ENCODE results near the gene CHODL.

Gene CHODL

DNA sequence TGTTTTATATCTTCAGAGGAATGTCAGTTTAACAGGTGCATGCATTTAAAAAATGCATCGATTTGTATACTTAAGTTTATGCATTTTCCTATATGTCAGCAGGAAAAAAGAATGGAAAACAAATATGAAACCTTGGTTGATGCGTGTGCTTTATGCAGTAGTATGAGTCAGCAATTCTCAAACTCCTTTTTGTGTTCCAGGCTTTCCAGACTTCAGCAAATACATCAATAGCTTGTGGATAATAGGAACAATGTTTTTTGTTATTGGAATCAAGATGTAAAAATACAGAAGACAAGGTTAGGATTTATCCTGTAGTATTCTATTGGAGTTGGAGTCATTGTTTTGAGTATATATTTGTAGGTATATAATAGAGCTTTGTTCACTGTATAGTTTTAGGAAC is 45.2 kb downstream of the CHODL start:
- Histone ChIP-seq H3K36me3 (ENCODE audit: insufficient read depth, low read length) (no peaks in the 10 kb centered on the region), H3K9ac (ENCODE audit: low read depth, low read length) (no peak overlapping the region), H3K27me3 (ENCODE audit: control insufficient read depth, insufficient read depth, low read length) (peaks cover 31% of the 10 kb centered on the region), H3K4me3 (ENCODE audit: low read length) (no peak overlapping the region), H3K4me2 (ENCODE audit: low read length) (no peak overlapping the region), H3K9me3 (replicated peaks; ENCODE audit: low read length) (no peaks in the 10 kb centered on the region), H3K4me1 (ENCODE audit: control insufficient read depth, insufficient read depth, low read length) (no peaks in the 10 kb centered on the region)

DNA sequence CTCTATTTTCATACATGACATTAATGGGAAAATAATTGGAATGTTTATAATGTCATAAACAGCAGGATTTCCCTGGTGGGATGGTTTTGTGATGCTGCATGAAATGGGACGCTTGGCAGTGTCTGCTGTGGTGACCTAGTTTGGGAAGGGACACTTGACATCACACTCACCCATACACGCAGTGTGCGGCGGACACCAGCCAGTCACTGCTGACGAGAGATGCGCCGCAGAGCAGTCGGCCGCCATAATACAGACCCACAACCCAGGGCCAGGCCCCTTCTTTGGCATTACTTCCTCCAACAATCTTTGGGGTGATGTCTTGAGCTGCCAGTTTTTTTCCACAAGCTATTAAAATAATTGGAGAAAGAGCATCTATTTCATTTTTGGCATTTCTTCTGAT is 49.5 kb downstream of the CHODL start:
- Histone ChIP-seq H3K4me2 (ENCODE audit: low read length) (no peak overlapping the region), H3K27me3 (ENCODE audit: control insufficient read depth, insufficient read depth, low read length) (peaks cover 32% of the 10 kb centered on the region), H3K9me3 (replicated peaks; ENCODE audit: low read length) (no peaks in the 10 kb centered on the region), H3K4me1 (ENCODE audit: control insufficient read depth, insufficient read depth, low read length) (no peaks in the 10 kb centered on the region), H3K36me3 (ENCODE audit: insufficient read depth, low read length) (no peaks in the 10 kb centered on the region), H3K9ac (ENCODE audit: low read depth, low read length) (no peak overlapping the region), H3K4me3 (ENCODE audit: low read length) (no peak overlapping the region)

DNA sequence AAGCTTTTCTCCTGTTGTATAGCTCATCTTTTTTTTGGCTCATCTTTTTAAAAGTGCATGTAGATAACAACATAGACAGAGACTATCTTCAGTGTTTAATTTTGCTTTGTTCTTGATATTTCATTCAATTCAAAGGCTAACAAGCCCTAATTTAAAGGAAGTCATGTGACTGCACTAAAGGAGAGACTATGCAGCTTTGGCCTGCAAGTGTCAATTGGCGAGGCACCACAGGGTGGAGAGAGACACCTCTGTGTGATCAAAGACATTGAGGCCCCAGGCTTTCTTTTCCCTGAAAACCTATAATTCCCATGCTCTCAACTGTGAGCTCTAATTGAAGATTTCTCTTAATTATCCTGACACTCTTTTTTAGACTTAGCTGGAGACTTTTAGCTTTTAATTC is 53.6 kb downstream of the CHODL start:
- H3K9me3 ChIP-seq (replicated peaks; ENCODE audit: low read length) = no peaks in the 10 kb centered on the region

More for the DNA sequence above, 53.6 kb downstream of the CHODL start:
- Histone ChIP-seq H3K4me1 (ENCODE audit: control insufficient read depth, insufficient read depth, low read length) (no peaks in the 10 kb centered on the region), H3K4me3 (ENCODE audit: low read length) (no peak overlapping the region), H3K9ac (ENCODE audit: low read depth, low read length) (no peak overlapping the region), H3K4me2 (ENCODE audit: low read length) (no peak overlapping the region), H3K36me3 (ENCODE audit: insufficient read depth, low read length) (no peaks in the 10 kb centered on the region), H3K27me3 (ENCODE audit: control insufficient read depth, insufficient read depth, low read length) (peaks cover 8% of the 10 kb centered on the region)

Measured in skeletal muscle satellite cell (primary cell).